ENCODE measurements around the gene DEFB129. TPM values are rescaled to one million over a fixed set of nuclear protein-coding genes. Genes with fewer than 3 reads are reported as not detected.

DEFB129 gene
- total RNA-seq, 1 experiment from 2014 or later: not detected

GRCh38 chr20:210809-211502 is 16.1 kb upstream of the DEFB129 start:
- H3K18ac ChIP-seq (ENCODE audit: insufficient read length, low read depth, low read length): no peak overlapping the region
- no peak overlapping the region for H4K5ac ChIP-seq (ENCODE audit: insufficient read length, low read depth, low read length)
- Mint-ChIP-seq H3K4me3 (no peak overlapping the region), H3K9me3 (peaks cover 0 to 3% of the 10 kb centered on the region in 2 experiments; a peak in 2 of 5 replicates), H3K36me3 (ENCODE audit: insufficient read depth in 1 of 3, low read depth in 3 of 3) (no peaks in the 10 kb centered on the region), H3K27me3 (ENCODE audit: low read depth) (peaks cover 85% of the 10 kb centered on the region), H3K4me1 (peaks cover 0 to 5% of the 10 kb centered on the region in 2 experiments; a peak in 1 of 4 replicates), H3K27ac (no peak overlapping the region)
- H3K27ac ChIP-seq (ENCODE audit: insufficient read length, low read depth, low read length): no peak overlapping the region
- H3K9me3 ChIP-seq (ENCODE audit: control insufficient read depth, low read depth, low read length): no peaks in the 10 kb centered on the region
- H4K91ac ChIP-seq (ENCODE audit: insufficient read length, low read depth, low read length): no peak overlapping the region
- no peak overlapping the region for H3K14ac ChIP-seq (ENCODE audit: insufficient read depth, low read length)
- H2BK20ac ChIP-seq (ENCODE audit: low read depth, low read length, poor library complexity, severe bottlenecking): no peak overlapping the region
- no CpG with 5 or more reads among the region's 7 CpGs for WGBS (ENCODE audit: extremely low coverage, insufficient read length, low lambda C conversion rate)
- H3K4ac ChIP-seq (ENCODE audit: low read depth, low read length): no peak overlapping the region
- no peak overlapping the region for H2AK5ac ChIP-seq (ENCODE audit: insufficient read length, low read length)
- no peak for DNase-seq
- H3K27me3 ChIP-seq (ENCODE audit: insufficient read depth, low read length): no peaks in the 10 kb centered on the region
- no peak overlapping the region for H3K4me2 ChIP-seq (ENCODE audit: insufficient read depth, insufficient read length, low read length)
- no peak overlapping the region for H4K8ac ChIP-seq (replicated peaks; ENCODE audit: insufficient read length, low read depth, low read length)
- no peak overlapping the region for H2AFZ ChIP-seq (ENCODE audit: low read length)
- no peak for TF ChIP-seq CTCF (conservative IDR thresholded peaks at IDR 0.05)
- H3K79me1 ChIP-seq (ENCODE audit: insufficient read depth, low read depth, low read length, poor library complexity, severe bottlenecking): no peaks in the 10 kb centered on the region
- no peaks in the 10 kb centered on the region for H3K23me2 ChIP-seq (ENCODE audit: insufficient read length, low read depth, low read length, poor library complexity, severe bottlenecking)
- no peak overlapping the region for H3T11ph ChIP-seq (ENCODE audit: low read length)
- H3K23ac ChIP-seq (ENCODE audit: insufficient read length, low read depth, low read length): no peak overlapping the region
- no peaks in the 10 kb centered on the region for H4K20me1 ChIP-seq (ENCODE audit: control insufficient read depth, insufficient read depth, insufficient read length)
- H2BK12ac ChIP-seq (ENCODE audit: insufficient read length, low read depth, low read length): no peak overlapping the region
- no peak overlapping the region for H3K9ac ChIP-seq (ENCODE audit: extremely low read depth, insufficient read length, low read length)
- no peaks in the 10 kb centered on the region for H3K79me2 ChIP-seq (ENCODE audit: insufficient read depth, low read length)
- H2BK15ac ChIP-seq (ENCODE audit: low read depth, low read length): no peak overlapping the region
- no peak overlapping the region for H3K56ac ChIP-seq (ENCODE audit: insufficient read length, low read depth, low read length)
- no peak overlapping the region for H2BK120ac ChIP-seq (ENCODE audit: low read depth, low read length, poor library complexity, severe bottlenecking)
- H3K4me1 ChIP-seq (ENCODE audit: insufficient read depth, low read length): no peaks in the 10 kb centered on the region
- no peak overlapping the region for H2BK5ac ChIP-seq (ENCODE audit: insufficient read length, low read length)

All from H9 (cell line).